HCEC 1CT (cell line): Measurements from ENCODE around the gene C4orf46.

ENCODE experiments used
- DNase-seq: peaks from one replicate; pipeline ENCODE4 v3.0.0-alpha.2; 2017

Gene C4orf46

DNA sequence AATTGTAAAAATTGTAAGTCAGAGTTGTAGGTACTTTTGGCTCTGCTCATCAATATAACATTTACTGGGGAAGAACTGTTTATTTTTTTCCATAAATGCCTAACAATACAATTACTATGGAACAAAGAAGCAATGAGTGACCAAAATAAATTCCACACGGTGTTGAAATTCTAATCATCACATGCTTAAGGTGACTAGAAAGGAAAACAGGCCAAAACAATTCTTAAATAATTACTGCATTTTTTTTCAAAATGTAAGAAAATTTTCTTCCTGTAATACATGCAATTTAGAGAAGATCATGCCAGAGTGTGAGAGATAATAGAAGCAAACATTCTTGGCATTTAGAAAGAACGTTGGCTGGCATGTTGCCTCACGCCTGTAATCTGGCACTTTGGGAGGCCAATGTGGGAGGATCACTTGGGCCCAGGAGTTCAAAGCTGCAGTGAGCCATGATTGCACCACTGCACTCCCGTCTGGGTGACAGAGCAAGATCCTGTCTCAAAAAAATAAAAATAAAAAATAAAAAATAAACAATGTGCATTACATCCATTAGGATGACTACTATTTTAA is 22.5 kb downstream of the C4orf46 start:
- no peak for DNase-seq

GRCh38 chr4:158644760-158645159 is 26.9 kb downstream of the C4orf46 start:
- no peak for DNase-seq

- DNase-seq, result no peak
Measured at GRCh38 chr4:158644356-158644755, 27.3 kb downstream of the C4orf46 start.

- DNase-seq, result no peak
Measured at GRCh38 chr4:158636619-158637018, 35.1 kb downstream of the C4orf46 start.

DNA sequence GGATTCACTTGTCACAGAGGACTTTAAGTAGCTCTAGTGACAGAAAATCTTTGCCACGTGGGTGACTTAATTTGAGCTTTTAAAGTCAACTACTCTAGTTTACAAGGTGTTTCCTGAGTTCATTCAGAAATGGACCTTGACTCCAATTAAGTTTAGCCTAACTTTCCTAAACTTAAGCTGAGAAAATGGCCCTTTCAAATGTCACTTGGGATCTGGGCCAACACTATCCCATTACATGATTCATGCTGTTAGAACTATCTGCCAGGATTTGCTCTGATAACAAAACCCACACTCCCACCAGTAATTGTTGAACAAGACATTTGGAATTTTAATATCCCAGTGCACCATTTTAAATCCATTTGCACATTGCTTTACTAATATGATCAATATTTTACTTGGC is 40.8 kb downstream of the C4orf46 start:
- no peak for DNase-seq

DNA sequence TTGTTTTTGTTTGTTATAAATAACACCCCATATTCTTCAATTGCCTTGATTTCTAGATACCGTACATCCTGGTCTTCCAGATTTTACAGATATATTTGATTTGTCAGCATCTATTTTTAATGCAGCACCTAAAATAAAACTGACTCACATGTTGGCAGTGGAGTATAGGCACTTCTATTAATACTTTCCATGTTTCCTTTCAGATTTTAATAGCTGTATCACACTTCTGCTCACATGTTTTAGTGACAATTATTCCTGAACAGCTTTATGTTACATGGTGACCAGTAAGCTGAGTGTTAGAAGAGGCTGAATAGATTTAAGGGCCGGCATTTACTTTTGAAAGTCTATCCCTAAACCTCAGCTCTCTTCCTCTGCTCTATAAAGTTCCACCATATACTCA is 46.1 kb downstream of the C4orf46 start:
- DNase-seq, result no peak

DNA sequence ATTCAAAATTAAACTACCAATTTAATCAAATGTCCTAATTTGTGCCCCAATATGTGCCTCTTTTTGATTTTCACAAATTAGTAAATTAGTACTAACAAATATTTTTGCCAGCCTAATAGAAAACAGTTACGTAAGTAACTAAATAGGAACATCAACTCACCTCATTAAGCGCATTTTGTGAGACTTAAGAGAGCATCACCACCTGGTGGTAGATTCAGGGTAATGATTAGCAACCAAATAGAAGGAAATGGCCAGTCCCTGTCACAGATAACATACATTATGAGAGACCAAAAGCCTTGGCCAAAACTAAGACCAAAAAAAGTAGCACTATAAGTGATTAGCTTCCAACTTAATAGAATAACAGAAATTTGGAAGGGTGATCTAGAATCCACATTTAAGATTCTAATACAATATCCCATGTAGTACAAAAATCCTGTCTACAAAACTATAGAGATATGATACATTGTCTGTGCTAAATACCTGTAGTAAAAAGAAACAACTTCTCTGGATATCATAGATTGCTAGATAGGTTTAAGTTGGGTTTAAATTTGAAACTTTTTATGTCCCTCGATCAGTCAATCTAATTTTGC is 46.7 kb downstream of the C4orf46 start:
- DNase-seq, result peak; percentile 32

- DNase-seq, result no peak
Measured at GRCh38 chr4:158622251-158622650, 49.4 kb downstream of the C4orf46 start.

- DNase-seq, result no peak
Measured at GRCh38 chr4:158621729-158622128, 50.0 kb downstream of the C4orf46 start.

DNA sequence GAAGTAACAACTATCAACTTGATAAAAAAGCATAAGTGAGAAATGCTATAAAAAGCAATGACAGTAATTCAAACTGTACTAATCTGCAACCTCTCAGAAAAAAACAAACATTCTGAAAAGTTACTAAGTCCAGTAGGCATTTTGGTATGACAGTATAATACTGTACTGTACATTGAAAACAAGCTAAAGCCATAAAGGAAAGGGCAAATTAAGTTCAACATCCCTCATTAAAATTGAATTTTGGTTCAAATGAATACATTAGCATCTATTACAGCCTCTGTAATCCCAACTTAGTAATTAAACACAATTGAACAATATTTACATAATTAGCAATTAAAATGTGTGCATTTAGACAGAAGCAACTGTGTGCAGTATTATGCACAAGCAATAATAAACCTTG is 53.7 kb downstream of the C4orf46 start:
- DNase-seq, result no peak
